ENCODE results near the gene CEP97. TPM values are rescaled to one million over a fixed set of nuclear protein-coding genes. Genes with fewer than 3 reads are reported as not detected.
"Not testable (repeated sequence)": the region's sequence is repeated elsewhere in the genome, so short reads cannot be mapped to it uniquely, and the experiment has no call there.

CEP97 gene
- polyA plus RNA-seq, 1 of the 3 experiments (the other 2 are of a cell fraction) = 1.3 TPM

DNA sequence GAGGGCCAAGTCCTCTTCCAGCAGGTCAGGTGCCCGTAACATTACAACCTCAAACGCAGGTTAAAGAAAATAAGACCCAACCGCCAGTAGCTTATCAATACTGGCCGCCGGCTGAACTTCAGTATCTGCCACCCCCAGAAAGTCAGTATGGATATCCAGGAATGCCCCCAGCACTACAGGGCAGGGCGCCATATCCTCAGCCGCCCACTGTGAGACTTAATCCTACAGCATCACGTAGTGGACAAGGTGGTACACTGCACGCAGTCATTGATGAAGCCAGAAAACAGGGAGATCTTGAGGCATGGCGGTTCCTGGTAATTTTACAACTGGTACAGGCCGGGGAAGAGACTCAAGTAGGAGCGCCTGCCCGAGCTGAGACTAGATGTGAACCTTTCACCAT lies 30.9 kb upstream of the CEP97 start:
- H3K9me3 ChIP-seq; H3K27me3 ChIP-seq (ENCODE audit: insufficient read depth); POLR2A ChIA-PET; H3K27ac ChIP-seq (ENCODE audit: low read depth in 2 of 2, low read length in 1 of 2); H3K4me2 ChIP-seq; H4K20me1 ChIP-seq (ENCODE audit: insufficient read depth); H2AFZ ChIP-seq (ENCODE audit: low read depth); H3K9me2 ChIP-seq; H3K4me1 ChIP-seq (ENCODE audit: control insufficient read depth in 1 of 2, insufficient read depth in 2 of 2, low read depth in 1 of 2, low read length in 1 of 2); H3K79me2 ChIP-seq (ENCODE audit: insufficient read depth); H3F3A ChIP-seq (replicated peaks; ENCODE audit: insufficient read depth); H3K9ac ChIP-seq; H3K36me3 ChIP-seq (replicated peaks in 1 of 2; ENCODE audit: control insufficient read depth in 1 of 2, insufficient read depth in 2 of 2, low read length in 1 of 2): not testable (repeated sequence)
- TF ChIP-seq, protein P1, sequence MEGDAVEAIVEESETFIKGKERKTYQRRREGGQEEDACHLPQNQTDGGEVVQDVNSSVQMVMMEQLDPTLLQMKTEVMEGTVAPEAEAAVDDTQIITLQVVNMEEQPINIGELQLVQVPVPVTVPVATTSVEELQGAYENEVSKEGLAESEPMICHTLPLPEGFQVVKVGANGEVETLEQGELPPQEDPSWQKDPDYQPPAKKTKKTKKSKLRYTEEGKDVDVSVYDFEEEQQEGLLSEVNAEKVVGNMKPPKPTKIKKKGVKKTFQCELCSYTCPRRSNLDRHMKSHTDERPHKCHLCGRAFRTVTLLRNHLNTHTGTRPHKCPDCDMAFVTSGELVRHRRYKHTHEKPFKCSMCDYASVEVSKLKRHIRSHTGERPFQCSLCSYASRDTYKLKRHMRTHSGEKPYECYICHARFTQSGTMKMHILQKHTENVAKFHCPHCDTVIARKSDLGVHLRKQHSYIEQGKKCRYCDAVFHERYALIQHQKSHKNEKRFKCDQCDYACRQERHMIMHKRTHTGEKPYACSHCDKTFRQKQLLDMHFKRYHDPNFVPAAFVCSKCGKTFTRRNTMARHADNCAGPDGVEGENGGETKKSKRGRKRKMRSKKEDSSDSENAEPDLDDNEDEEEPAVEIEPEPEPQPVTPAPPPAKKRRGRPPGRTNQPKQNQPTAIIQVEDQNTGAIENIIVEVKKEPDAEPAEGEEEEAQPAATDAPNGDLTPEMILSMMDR (IDR thresholded peaks at IDR 0.05) = peak; percentile 60
- TF ChIP-seq RAD21 (IDR thresholded peaks at IDR 0.05; ENCODE audit: low read length) = peak; percentile 35
- peak; percentile 12 for DNase-seq
- WGBS (ENCODE audit: low lambda C conversion rate) = 77% methylated on average over 12 of the region's 13 CpGs
- CTCF ChIA-PET = interaction anchor here (0.6 to 1.2 kb wide), 6 partner anchors 9 to 988 kb away, joined by 3 to 6 read pairs (median 4); no protein-coding TSS in a partner anchor
- peak overlapping the region in 1 of 2 experiments; percentile 40; a peak in 1 of 4 replicates for H3K4me3 ChIP-seq (ENCODE audit: low read depth in 2 of 2, low read length in 1 of 2)

DNA sequence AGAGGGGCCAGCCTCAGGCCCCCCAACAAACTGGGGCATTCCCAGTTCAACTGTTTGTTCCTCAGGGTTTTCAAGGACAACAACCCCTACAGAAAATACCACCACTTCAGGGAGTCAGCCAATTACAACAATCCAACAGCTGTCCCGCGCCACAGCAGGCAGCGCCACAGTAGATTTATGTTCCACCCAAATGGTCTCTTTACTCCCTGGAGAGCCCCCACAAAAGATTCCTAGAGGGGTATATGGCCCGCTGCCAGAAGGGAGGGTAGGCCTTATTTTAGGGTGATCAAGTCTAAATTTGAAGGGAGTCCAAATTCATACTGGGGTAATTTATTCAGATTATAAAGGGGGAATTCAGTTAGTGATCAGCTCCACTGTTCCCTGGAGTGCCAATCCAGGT lies 29.6 kb upstream of the CEP97 start:
- POLR2A ChIA-PET; H3K4me2 ChIP-seq; H2AFZ ChIP-seq (ENCODE audit: low read depth); H4K20me1 ChIP-seq (ENCODE audit: insufficient read depth); H3K27me3 ChIP-seq (ENCODE audit: insufficient read depth); H3K36me3 ChIP-seq (replicated peaks in 1 of 2; ENCODE audit: control insufficient read depth in 1 of 2, insufficient read depth in 2 of 2, low read length in 1 of 2); H3K27ac ChIP-seq (ENCODE audit: low read depth in 2 of 2, low read length in 1 of 2); H3K4me3 ChIP-seq (ENCODE audit: low read depth in 2 of 2, low read length in 1 of 2); H3K4me1 ChIP-seq (ENCODE audit: control insufficient read depth in 1 of 2, insufficient read depth in 2 of 2, low read depth in 1 of 2, low read length in 1 of 2); H3K9me2 ChIP-seq; H3K79me2 ChIP-seq (ENCODE audit: insufficient read depth); H3K9me3 ChIP-seq; H3K9ac ChIP-seq; DNase-seq; H3F3A ChIP-seq (replicated peaks; ENCODE audit: insufficient read depth): not testable (repeated sequence)
- CTCF ChIA-PET = interaction anchor here (0.6 to 1.5 kb wide), 4 partner anchors 12 to 48 kb away, joined by 3 to 5 read pairs (median 4); no protein-coding TSS in a partner anchor
- WGBS (ENCODE audit: low lambda C conversion rate) = 88% methylated on average over 1 of the region's 4 CpGs

DNA sequence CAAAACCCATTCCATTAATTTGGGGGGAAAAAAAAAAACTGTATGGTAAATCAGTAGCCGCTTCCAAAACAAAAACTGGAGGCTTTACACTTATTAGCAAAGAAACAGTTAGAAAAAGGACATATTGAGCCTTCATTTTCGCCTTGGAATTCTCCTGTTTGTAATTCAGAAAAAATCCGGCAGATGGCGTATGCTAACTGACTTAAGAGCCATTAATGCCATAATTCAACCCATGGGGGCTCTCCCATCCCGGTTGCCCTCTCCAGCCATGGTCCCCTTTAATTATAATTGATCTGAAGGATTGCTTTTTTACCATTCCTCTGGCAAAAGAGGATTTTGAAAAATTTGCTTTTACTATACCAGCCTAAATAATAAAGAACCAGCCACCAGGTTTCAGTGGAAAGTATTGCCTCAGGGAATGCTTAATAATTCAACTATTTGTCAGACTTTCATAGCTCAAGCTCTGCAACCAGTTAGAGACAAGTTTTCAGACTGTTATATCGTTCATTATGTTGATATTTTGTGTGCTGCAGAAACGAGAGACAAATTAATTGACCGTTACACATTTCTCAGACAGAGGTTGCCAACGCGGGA lies 28.5 kb upstream of the CEP97 start:
- peak overlapping the region in 1 of 2 experiments; percentile 19; a peak in 1 of 4 replicates for H3K4me3 ChIP-seq (ENCODE audit: low read depth in 2 of 2, low read length in 1 of 2)
- no peaks in the 10 kb centered on the region for H3K79me2 ChIP-seq (ENCODE audit: insufficient read depth)
- H2AFZ ChIP-seq (ENCODE audit: low read depth) = peak overlapping the region; percentile 72; the same call in 1 of the 2 replicates
- no peaks in the 10 kb centered on the region for H3K27me3 ChIP-seq (ENCODE audit: insufficient read depth)
- no peaks in the 10 kb centered on the region for H4K20me1 ChIP-seq (ENCODE audit: insufficient read depth)
- H3K36me3 ChIP-seq (replicated peaks in 1 of 2; ENCODE audit: control insufficient read depth in 1 of 2, insufficient read depth in 2 of 2, low read length in 1 of 2) = peaks cover 0 to 3% of the 10 kb centered on the region in 2 experiments
- DNase-seq = peak; percentile 33
- ChIA-PET CTCF (interaction anchor here (0.6 to 1.1 kb wide), 4 partner anchors 11 to 529 kb away, joined by 3 to 5 read pairs (median 4); no protein-coding TSS in a partner anchor), POLR2A (no interaction called here)
- no peaks in the 10 kb centered on the region for H3K9me3 ChIP-seq
- H3K9me2 ChIP-seq = no peaks in the 10 kb centered on the region
- H3F3A ChIP-seq (replicated peaks; ENCODE audit: insufficient read depth) = no peaks in the 10 kb centered on the region
- H3K4me2 ChIP-seq = no peak overlapping the region
- no peak overlapping the region; the same call in 1 of the 2 replicates for H3K9ac ChIP-seq
- 31% methylated on average over 10 of the region's 10 CpGs for WGBS (ENCODE audit: low lambda C conversion rate)
- TF ChIP-seq RAD21 (IDR thresholded peaks at IDR 0.05; ENCODE audit: low read length) = peak; percentile 68
- TF ChIP-seq, protein P1 (IDR thresholded peaks at IDR 0.05) = peak; percentile 74
- TF ChIP-seq EP300 (IDR thresholded peaks at IDR 0.05; ENCODE audit: borderline replicate concordance in 1 of 2, low read depth in 1 of 2, low read length in 1 of 2) = no peak
- TF ChIP-seq RXRA (IDR thresholded peaks at IDR 0.05; ENCODE audit: borderline replicate concordance, low read depth) = no peak
- peak; percentile 41; the same call in 1 of the 2 replicates for TF ChIP-seq SMC3 (IDR thresholded peaks at IDR 0.05; ENCODE audit: low read depth, low read length)
- H3K27ac ChIP-seq (ENCODE audit: low read depth in 2 of 2, low read length in 1 of 2) = no peak overlapping the region
- peaks cover 0 to 3% of the 10 kb centered on the region in 2 experiments; a peak in 3 of 4 replicates for H3K4me1 ChIP-seq (ENCODE audit: control insufficient read depth in 1 of 2, insufficient read depth in 2 of 2, low read depth in 1 of 2, low read length in 1 of 2)
